ENCODE results near the gene CAMTA1. TPM values are rescaled to one million over a fixed set of nuclear protein-coding genes. Genes with fewer than 3 reads are reported as not detected.

Gene CAMTA1
- total RNA-seq, 6 experiments from 2014 or later, result 78.1 to 96.6 (median 86.1) TPM

DNA sequence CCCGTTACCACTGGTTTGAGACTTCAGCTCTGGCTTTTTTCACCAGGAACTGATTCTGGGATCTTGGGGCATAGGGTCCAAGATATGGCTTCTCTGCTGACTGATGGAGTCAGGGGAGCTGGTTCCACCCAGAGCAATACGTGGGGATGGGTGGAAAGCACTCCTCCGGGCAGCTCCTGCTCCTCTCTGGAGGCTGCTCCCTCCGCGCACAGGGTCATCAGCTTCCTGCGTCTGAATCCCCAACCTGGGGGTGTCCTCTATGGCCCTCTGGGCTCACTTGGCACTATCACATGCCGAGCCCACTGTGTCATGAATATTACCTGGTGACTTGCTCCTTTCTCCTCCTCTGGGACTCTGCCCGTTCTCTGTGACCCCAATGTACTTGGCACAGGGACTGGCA lies 580.5 kb downstream of the CAMTA1 start:
- Mint-ChIP-seq H3K27ac (no peak overlapping the region), H3K9me3 (peaks cover 4% of the 10 kb centered on the region; the same call in 1 of the 2 replicates), H3K4me3 (no peak overlapping the region), H3K27me3 (ENCODE audit: insufficient read depth) (peaks cover 38% of the 10 kb centered on the region), H3K4me1 (ENCODE audit: low read depth) (no peaks in the 10 kb centered on the region), H3K36me3 (ENCODE audit: low read depth) (no peaks in the 10 kb centered on the region)
- no peak for DNase-seq
- TF ChIP-seq, protein P1, sequence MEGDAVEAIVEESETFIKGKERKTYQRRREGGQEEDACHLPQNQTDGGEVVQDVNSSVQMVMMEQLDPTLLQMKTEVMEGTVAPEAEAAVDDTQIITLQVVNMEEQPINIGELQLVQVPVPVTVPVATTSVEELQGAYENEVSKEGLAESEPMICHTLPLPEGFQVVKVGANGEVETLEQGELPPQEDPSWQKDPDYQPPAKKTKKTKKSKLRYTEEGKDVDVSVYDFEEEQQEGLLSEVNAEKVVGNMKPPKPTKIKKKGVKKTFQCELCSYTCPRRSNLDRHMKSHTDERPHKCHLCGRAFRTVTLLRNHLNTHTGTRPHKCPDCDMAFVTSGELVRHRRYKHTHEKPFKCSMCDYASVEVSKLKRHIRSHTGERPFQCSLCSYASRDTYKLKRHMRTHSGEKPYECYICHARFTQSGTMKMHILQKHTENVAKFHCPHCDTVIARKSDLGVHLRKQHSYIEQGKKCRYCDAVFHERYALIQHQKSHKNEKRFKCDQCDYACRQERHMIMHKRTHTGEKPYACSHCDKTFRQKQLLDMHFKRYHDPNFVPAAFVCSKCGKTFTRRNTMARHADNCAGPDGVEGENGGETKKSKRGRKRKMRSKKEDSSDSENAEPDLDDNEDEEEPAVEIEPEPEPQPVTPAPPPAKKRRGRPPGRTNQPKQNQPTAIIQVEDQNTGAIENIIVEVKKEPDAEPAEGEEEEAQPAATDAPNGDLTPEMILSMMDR (IDR thresholded peaks at IDR 0.05), result no peak

DNA sequence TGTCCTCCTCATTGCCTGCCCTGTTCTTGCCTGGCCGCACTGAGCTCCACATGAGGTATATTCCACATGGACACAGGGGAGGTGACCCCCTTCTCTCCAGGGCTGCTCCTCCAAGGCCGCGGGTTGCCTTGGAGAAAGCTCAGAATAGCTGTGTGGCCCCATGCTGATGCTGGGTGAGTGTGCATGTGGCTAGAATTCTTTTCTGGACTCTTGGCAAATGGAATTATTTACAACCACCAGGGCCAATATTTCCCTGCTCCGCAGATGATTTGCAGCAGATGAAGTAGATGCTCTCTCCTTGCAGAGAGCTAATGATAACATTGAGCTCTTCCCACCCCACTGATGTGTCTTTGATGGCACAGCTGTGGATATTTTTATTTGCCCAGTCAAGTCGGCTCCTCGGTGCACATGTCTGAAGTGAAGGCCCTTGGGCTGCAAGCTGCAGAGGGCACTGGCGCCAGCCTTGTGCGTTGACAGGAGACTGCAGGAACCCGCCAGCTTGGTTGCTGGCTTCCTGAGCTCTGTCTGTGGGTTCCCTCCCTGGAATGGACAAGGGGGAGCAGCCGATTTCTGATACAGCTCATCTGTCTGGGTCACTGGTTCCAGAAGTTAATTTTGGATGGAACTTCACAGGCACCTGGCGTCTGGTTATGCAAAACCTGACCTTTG lies 581.2 kb downstream of the CAMTA1 start:
- DNase-seq, result no peak
- H3K4me3 Mint-ChIP-seq, result no peak overlapping the region
- no peaks in the 10 kb centered on the region for H3K4me1 Mint-ChIP-seq (ENCODE audit: low read depth)
- peaks cover 4% of the 10 kb centered on the region; the same call in 1 of the 2 replicates for H3K9me3 Mint-ChIP-seq
- peaks cover 33% of the 10 kb centered on the region for H3K27me3 Mint-ChIP-seq (ENCODE audit: insufficient read depth)
- H3K36me3 Mint-ChIP-seq (ENCODE audit: low read depth), result no peaks in the 10 kb centered on the region
- TF ChIP-seq, protein P1 (IDR thresholded peaks at IDR 0.05), result no peak
- no peak overlapping the region for H3K27ac Mint-ChIP-seq

DNA sequence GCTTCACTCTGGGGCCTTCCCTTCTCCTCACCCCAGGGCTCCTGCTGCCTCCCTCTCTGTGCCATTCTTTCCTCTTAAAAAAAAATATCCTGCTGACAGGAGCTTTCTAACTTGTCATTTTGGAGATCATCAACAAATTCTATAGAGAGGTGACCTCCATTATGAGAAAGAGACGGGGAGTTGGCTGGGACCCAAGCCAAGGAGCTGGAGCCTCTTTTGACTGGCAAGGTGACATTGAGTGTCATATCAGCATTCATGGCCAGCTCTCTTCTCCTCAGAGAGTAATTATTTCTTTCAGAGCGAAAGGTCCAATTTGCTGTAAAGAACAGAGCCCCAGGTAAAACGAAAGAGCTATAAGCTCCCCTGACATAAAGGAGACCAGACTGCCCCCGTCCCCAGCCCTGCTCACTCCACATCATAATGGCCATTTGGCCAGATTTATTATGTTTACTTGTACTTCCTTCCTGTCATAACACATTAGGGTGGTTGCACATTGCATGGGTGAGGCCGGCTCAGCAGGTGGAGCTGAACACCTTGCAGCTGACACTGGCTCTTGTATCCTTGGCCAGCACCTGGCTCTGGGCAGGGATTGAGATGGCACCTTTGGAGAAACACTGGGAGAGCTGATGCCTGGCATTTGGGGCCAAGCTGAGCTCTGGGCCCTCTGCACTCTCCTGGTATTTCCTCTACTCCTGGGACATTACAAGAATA lies 581.9 kb downstream of the CAMTA1 start:
- Mint-ChIP-seq H3K36me3 (ENCODE audit: low read depth) (no peaks in the 10 kb centered on the region), H3K4me1 (ENCODE audit: low read depth) (no peaks in the 10 kb centered on the region), H3K27ac (no peak overlapping the region), H3K27me3 (ENCODE audit: insufficient read depth) (peaks cover 33% of the 10 kb centered on the region), H3K4me3 (no peak overlapping the region), H3K9me3 (peaks cover 4% of the 10 kb centered on the region; the same call in 1 of the 2 replicates)
- DNase-seq, result no peak
- TF ChIP-seq, protein P1 (IDR thresholded peaks at IDR 0.05), result no peak

DNA sequence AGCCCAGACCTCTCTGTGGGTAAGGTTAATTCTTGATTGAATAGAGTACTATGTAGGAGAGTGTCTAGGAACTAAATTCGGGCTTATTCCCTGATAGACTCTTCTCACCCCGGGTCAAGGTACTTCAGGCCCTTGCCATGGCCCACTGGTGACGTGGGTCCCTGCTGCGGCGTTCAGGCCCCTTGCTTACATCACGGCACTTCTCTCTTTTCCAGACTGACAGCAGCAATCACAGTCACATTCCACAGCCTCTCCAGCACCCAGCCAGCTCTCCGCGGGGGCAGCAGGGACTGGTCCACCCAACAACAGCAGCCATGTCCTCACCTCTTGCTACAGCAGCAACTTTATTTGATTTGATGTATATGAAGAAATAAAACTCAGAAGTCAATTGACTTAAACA lies 584.6 kb downstream of the CAMTA1 start:
- Mint-ChIP-seq H3K4me3 (no peak overlapping the region), H3K9me3 (peaks cover 4% of the 10 kb centered on the region; the same call in 1 of the 2 replicates), H3K36me3 (ENCODE audit: low read depth) (no peaks in the 10 kb centered on the region), H3K27me3 (ENCODE audit: insufficient read depth) (peaks cover 24% of the 10 kb centered on the region), H3K4me1 (ENCODE audit: low read depth) (peaks cover 5% of the 10 kb centered on the region; the same call in 1 of the 2 replicates), H3K27ac (no peak overlapping the region)
- DNase-seq, result no peak
- TF ChIP-seq, protein P1 (IDR thresholded peaks at IDR 0.05), result no peak

DNA sequence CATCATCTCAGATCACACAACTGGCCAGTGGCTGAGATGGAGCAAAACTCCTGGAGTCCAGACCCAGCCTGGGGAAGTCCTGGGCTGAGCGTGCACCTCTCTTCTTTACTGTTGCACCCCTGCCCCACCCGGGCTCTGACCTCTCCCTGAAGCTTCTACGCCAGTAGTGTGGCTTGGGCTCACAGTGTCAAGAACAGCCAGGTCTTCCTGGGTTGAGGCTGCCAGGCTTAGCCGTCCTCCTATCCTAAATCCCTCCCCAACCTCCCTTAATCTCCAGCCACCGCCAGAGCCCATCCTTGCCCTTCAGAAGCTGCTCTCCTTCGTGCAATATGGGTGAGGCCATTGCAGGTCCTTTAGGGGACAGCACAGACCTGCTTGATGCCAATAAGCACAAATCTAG lies 586.7 kb downstream of the CAMTA1 start:
- Mint-ChIP-seq H3K4me3 (no peak overlapping the region), H3K27me3 (ENCODE audit: insufficient read depth) (peaks cover 9% of the 10 kb centered on the region), H3K27ac (no peak overlapping the region), H3K4me1 (ENCODE audit: low read depth) (peaks cover 5% of the 10 kb centered on the region; the same call in 1 of the 2 replicates), H3K36me3 (ENCODE audit: low read depth) (no peaks in the 10 kb centered on the region), H3K9me3 (peaks cover 4% of the 10 kb centered on the region; the same call in 1 of the 2 replicates)
- TF ChIP-seq, protein P1 (IDR thresholded peaks at IDR 0.05), result no peak
- DNase-seq, result no peak
